T-helper 9 cell (primary cell): ENCODE data around the gene KDM4C.
"Not testable (repeated sequence)": the region's sequence is repeated elsewhere in the genome, so short reads cannot be mapped to it uniquely, and the experiment has no call there.

ENCODE experiments used
- DNase-seq: peaks from one replicate; pipeline ENCODE4 v3.0.0-alpha.2; 2020

KDM4C gene

GRCh38 chr9:6941501-6941900 lies 183.7 kb downstream of the KDM4C start:
- no peak for DNase-seq

DNA sequence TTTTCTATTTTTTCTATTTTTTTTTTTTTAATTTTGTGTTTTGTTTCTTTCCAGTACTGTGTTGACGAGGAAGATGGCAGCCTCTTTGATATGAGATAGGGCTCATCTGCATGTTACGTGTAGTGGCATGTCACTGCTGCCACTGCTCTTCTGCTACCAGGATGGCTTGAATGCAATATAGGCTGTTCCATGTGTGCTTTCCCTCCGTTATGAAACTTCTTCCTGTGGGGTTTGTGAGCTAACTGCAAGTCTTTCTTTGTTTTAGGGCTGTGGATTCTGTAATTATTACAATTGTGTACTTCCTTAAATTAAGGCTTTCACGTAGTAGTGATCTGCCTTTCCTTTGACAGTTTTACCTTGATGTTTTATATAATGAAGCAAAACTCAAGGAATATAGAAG lies 184.6 kb downstream of the KDM4C start:
- no peak for DNase-seq

DNA sequence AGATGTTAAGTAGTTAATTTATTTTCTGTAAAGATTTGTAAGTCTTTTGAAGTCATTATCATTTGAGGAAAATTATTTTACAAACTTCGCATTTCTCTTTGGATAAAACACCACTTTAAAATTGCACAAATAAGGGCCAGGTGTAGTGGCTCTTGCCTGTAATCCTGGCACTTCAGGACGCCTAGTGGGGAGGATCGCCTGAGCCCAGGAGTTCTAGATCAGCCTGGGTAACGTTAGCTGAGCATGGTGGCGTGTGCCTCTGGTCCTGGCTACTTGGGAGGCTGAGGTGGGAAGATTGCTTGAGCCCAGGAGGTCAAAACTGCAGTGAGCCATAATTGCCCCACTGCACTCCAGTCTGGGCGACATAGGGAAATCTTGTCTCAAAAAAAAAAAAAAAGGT lies 185.5 kb downstream of the KDM4C start:
- no peak for DNase-seq

GRCh38 chr9:6944093-6944551 lies 186.3 kb downstream of the KDM4C start:
- DNase-seq, result no peak

DNA sequence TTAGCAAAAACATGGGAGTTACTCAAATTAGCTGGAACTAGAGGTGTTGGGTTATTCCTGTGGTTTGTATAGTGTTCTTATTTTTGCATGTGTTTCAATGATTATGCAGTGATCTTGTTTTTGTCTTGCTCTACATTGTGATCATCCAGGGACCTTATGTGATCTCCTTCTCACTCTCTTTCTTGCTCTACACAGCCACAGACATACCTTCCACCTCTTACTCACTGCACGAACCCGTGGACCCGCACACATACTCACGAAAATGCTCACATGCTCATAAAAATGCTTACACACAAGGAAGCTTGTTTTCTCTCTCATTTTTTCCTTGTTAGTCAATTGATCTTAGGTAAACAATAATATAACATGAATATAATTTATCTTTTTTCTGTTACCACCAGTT lies 187.1 kb downstream of the KDM4C start:
- no peak for DNase-seq

DNA sequence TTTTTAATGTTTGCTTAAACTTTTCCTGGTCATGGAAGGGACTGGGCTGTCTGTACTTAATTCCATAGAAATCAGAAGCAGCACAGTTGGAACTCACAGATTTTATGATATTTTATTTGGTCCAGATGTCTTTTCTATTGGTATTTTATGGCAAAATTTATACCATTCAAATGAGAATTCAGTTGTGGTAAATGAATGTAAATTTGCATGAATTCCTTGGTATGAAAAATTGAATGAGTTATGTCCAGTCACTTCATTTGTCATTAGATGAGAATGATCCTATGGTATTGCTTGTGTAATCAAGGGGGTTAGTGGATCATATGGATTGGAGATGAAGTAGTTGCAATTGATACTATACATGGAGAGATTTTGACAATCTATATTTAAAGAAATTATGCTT lies 188.0 kb downstream of the KDM4C start:
- no peak for DNase-seq

DNA sequence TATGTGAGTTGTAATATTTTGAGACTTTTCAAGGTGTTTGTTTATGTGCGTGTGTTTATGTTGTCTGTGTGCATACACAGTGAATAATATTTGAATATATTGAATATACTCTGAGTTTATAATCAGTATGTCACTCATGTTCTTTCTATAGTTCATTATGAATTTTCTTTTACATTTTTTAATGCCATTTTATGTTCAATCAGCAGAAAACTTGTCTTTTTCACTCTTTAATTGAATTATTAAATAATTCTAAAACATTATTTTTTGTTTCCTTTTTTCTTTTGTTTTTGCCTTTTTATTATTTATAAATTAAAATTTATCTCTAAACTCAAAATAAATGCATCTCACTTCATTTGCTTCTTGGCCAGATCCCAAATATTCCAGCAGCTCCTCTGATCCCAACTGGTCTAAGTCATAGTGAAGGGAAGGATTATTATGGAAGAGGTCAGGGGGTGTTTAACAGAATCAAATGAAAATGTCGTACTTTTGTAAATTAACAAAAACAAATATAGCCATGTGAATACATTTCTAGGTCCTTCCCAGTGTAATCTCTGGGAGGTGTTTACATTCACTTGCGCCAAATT lies 188.9 kb downstream of the KDM4C start:
- DNase-seq, result no peak

DNA sequence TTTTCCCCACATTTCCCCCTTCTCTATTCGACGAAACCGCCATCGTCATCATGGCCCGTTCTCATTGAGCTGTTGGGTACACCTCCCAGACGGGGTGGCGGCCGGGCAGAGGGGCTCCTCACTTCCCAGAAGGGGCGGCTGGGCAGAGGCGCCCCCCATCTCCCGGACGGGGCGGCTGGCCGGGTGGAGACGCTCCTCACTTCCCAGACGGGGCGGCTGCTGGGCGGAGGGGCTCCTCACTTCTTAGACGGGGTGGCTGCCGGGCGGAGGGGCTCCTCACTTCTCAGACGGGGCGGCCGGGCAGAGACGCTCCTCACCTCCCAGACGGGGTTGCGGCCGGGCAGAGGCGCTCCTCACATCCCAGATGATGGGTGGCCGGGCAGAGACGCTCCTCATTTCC lies 191.1 kb downstream of the KDM4C start:
- not testable (repeated sequence) for DNase-seq

- no peak for DNase-seq
These were observed 197.6 kb downstream of the KDM4C start for GRCh38 chr9:6955251-6955921.

DNA sequence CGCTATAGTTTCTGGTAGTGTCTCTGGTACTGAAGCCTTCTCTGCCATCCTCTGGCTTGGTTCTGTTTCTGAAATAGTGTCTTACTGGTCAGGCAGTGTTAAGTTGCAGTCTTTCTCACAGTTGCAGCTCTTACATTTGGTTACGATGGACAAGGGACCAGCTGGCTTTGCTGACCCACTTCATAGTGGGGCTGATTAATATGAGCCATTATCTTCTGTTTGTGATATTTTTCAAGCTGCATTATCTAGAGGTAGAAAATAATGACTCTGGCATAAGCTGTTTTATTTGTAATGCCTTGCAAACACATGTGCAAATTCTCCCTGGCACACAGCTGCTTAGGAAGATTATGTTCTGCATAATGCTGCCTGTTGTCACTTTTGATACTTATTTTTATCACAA lies 199.1 kb downstream of the KDM4C start:
- no peak for DNase-seq

DNA sequence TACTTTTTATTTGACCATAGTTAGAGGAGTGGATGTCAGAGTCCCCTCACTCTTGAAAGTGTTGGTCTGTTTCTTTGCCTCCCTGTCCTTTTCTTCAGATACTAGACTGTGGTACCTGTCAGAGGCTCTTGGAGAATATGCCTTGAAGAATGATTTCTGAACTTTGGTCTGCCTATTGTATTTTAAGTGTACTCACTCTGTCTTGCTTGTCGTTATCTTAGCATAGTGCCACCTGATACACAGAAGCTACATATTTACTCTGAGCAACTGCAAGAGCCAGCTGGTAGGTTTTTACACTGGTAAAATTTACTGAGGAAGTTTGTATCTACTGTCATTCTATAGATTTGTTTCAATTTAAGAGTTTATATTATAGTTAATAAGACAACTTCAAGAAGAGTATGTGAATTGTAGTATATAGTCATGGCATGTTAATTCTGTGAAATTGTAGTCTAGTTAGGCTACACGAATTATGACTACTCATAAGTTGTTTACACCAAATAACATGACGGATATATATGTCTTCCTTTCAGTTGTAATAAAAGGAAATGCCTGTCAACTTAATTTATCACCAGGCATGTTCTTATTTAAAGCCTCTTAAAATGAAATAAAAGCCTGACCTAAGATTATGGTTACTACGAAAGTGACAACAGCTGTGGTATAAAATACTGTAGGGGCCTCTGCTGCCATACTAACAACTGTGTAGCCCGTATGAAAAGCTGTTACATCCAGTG lies 201.7 kb downstream of the KDM4C start:
- DNase-seq, result no peak

DNA sequence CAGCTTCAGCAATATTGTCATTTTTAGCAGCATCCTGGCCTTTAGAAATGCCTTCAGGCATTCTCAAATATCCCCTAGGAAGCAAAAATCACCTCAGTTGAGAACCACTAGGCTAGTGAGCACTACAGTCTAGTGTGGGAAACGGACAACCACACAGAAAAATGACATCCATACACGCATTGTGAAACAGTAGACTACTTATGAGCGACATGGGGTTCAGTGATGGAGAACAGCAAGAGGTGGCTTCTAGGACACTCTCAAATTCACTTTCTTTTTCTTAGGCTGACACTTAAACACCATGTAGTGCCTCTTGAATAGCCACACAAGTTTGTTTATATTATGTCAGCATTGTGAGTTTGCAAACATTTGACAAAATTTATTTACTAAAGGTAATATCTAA lies 203.0 kb downstream of the KDM4C start:
- no peak for DNase-seq

DNA sequence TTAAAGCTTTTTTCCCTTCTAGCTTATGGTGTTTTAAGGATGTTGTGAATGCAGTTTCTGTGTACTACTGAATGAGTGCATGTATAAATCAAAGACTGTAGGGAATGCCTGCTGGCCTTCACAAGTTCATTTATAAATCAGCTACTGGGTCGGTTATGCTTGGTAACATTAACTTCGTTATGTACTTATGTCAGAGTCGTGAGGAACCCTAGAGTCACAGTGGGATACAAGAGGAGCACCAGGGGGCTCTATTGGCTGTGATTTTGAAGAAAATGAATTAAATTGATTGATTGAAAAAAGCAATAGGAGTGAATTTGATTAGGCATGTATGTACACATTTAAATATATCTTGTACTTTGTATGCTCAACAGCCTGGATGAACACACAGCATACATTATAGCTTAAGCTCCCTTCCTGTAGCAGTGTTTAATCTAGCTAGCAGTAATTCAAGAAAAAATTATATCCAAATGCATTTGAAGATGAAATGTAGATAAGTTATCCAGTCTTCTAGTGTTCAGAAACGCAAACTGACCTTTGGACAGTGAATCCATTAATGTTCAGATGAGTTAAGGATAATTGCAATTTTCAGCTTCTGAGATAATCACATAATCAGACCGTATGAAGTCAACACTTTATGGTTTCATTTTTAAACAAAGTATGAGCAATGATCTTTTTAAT lies 204.2 kb downstream of the KDM4C start:
- DNase-seq, result no peak

GRCh38 chr9:6965566-6965965 lies 207.8 kb downstream of the KDM4C start:
- DNase-seq, result no peak

- DNase-seq, result no peak
These were observed 210.5 kb downstream of the KDM4C start for GRCh38 chr9:6968271-6968670.

GRCh38 chr9:6969805-6970204 lies 212.0 kb downstream of the KDM4C start:
- no peak for DNase-seq

- no peak for DNase-seq
These were observed 215.3 kb downstream of the KDM4C start for GRCh38 chr9:6973089-6973488.

- DNase-seq, result no peak
These were observed 216.0 kb downstream of the KDM4C start for GRCh38 chr9:6973762-6974161.

GRCh38 chr9:6975198-6975597 lies 217.4 kb downstream of the KDM4C start:
- no peak for DNase-seq

GRCh38 chr9:6977761-6978160 lies 220.0 kb downstream of the KDM4C start:
- no peak for DNase-seq

DNA sequence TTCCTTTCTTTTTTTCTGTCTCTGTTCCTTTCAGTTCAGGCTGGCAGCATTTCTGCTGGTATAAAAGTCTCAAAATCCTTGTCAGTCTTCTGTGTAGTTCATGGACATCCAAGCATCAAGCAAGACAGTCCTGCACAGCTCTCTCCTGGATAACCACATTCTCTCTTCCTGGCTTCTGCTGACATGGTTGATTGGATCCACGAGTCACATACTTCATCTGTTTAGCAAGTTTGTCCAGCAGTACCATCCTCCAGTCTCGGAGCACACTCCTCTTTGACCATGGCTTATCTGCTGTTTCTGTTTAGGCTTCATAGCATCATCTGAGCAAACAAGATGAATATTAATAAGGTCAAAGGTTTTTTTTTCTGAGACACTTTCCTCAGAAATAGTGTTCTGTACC lies 220.8 kb downstream of the KDM4C start:
- no peak for DNase-seq

DNA sequence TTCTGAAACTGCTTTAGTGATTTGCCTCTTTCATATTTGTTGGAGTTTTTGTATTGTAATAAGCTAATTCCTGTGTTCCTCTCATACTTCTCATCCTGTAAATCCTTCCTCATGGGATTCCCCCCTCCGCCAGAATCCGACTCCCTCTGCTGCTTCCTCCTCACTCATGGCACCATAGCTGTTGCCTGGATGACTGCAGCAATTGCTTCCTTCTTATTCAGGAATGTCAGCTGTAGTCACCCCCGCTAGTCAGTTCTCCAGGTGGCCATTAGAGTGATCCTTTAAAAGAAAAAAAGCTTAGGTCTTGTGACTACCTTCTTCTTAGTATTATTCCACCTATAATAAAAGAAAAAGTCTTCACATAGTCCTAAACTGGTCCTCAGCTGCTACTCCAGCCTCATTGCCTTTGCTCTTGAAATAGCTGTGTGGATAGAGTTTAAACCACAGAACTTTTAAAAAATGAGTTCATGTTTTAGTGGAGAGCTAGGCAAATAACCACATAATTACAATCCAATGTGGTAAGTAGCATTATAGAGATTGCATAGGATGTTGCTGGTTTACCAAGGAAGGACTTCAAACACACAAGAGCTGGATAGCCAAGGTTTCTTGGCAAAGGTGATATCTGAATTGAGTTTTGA lies 227.3 kb downstream of the KDM4C start:
- DNase-seq, result no peak

DNA sequence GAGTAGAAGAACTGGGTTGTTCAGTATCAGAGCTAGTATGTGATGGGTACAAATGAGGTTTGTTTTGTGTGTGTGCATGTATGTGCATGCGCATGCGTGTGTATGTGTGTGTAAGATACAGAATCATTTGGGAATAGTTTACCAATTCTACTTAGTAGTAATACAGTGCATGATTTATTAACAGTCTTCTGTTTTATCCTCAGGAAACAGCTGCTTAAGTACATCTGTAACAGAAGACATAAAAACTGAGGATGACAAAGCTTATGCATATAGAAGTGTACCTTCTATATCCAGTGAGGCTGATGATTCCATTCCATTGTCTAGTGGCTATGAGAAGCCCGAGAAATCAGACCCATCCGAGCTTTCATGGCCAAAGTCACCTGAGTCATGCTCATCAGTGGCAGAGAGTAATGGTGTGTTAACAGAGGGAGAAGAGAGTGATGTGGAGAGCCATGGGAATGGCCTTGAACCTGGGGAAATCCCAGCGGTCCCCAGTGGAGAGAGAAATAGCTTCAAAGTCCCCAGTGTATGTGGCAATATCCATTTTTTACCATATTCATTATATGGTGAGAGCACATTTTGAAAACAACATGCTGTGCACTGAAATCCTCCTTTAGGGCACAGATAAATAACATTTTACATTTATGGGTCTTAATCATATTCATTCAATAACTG lies 228.5 kb downstream of the KDM4C start:
- no peak for DNase-seq
